GM19438 (cell line): ENCODE data around the gene ZNF552.
"Not testable (repeated sequence)": the region's sequence is repeated elsewhere in the genome, so short reads cannot be mapped to it uniquely, and the experiment has no call there.

Experiments
- ATAC-seq: cut with Tn5 transposase; IDR thresholded peaks from one replicate; pipeline ENCODE4 v1.9.1; 2021; ENCODE audit warnings: low read depth; ENCODE audit not compliant: unreplicated experiment

ZNF552 gene

GRCh38 chr19:57814505-57815246 lies at the start of gene ZNF552:
ZNF552 (minus strand) TSS chr19:57814913; CDS start chr19:57814743, 170 bp downstream.
- peak; percentile 50 for ATAC-seq

DNA sequence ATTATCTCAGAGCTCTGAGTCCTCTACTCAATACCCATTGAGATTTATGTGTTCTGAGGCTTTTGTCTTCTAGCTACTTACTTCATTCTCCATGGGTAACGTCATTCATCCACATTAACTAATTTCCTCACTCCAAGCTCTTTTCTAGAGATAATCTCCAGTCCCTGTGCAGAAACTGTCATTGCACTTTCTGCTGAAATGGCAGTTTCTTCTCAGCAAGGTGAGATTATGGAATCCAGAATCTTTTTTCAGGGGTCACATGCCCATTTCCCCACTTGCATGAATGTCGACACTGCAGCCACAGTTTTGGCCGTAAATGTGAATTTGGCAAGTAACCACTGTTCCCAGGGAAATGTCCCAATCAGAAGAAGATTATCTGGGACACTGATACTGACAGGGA lies 47.6 kb upstream of the ZNF552 start:
- ATAC-seq = not testable (repeated sequence)

- ATAC-seq = not testable (repeated sequence)
Observed at GRCh38 chr19:57854117-57854516, 39.4 kb upstream of the ZNF552 start.

- not testable (repeated sequence) for ATAC-seq
Observed at GRCh38 chr19:57851812-57852603, 37.3 kb upstream of the ZNF552 start.

DNA sequence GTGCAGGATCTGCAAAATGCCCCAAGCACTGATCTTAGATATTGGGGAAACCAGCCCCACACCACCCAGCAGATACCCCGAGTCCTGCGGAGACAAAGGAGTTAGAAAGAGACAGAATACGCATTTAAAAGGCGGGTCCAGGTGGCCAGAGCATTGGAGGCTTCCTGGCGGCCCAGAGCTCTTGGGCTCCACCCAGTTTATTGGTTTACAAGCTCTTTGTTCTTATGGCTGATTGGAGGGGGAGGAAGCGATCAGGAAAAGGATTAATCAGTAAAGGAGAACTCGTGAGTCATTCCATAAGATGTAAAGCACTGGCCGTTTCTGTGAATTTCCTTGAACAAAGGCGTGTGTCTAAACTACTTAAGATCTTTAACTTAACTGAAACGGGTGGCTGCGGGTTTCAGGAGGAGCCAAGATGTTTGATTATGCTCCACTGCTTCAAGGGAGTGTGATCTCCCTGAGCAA lies 35.9 kb upstream of the ZNF552 start:
- no peak for ATAC-seq

- ATAC-seq = peak; percentile 86
Observed at GRCh38 chr19:57849666-57850473, 35.2 kb upstream of the ZNF552 start, which contains the start of gene ZNF587. ZNF587 (plus strand) TSS chr19:57849859; CDS start chr19:57850039, 180 bp downstream.

- ATAC-seq = peak; percentile 20
Observed at GRCh38 chr19:57849162-57849665, 34.5 kb upstream of the ZNF552 start.

DNA sequence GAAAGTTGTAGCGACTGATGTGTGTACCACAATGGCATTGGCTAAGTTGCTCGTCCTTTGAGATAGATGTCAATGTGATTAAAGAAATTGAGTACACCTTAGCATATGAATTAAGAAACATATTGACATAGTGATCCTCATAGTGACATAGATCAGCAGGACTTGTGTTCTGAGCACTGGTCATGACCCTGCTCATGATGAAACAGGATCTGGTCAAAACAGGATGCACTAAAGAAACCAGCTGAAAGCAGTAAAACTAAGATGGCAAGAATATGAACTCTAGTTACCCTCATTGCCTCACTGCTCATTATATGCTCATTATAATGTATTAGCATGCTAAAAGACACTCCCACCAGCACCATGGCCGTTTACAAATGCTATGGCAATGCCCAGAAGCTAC lies 32.5 kb upstream of the ZNF552 start:
- ATAC-seq = not testable (repeated sequence)

DNA sequence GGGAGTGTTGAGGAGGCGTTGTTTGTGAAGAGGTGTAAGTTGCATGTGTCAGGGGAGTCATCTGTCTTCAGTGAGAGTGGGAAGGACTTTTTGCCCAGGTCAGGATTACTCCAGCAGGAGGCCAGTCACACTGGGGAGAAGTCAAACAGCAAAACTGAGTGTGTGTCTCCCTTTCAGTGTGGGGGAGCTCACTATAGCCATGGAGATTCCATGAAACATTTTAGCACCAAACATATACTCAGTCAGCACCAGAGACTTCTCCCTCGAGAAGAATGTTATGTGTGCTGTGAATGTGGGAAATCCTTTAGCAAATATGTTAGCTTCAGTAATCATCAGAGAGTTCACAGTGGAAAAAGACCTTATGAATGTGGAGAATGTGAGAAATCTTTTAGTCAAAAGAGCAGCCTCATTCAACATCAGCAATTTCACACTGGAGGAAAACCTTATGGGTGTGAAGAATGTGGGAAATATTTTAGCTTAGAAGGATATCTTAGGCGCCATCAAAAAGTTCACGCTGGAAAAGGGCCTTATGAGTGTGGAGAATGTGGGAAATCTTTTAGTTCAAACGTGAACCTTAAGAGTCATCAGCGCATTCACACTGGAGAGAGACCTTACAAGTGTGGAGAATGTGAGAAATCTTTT lies 26.5 kb upstream of the ZNF552 start:
- no peak for ATAC-seq

- not testable (repeated sequence) for ATAC-seq
Observed at GRCh38 chr19:57838622-57839191, 24.0 kb upstream of the ZNF552 start.

- not testable (repeated sequence) for ATAC-seq
Observed at GRCh38 chr19:57836991-57837390, 22.3 kb upstream of the ZNF552 start.

- ATAC-seq = no peak
Observed at GRCh38 chr19:57830071-57830602, 15.4 kb upstream of the ZNF552 start, which contains the start of gene ZNF587B. ZNF587B (plus strand) TSS chr19:57830299; CDS start chr19:57830529, 230 bp downstream.

GRCh38 chr19:57829316-57829715 lies 14.6 kb upstream of the ZNF552 start:
- no peak for ATAC-seq

DNA sequence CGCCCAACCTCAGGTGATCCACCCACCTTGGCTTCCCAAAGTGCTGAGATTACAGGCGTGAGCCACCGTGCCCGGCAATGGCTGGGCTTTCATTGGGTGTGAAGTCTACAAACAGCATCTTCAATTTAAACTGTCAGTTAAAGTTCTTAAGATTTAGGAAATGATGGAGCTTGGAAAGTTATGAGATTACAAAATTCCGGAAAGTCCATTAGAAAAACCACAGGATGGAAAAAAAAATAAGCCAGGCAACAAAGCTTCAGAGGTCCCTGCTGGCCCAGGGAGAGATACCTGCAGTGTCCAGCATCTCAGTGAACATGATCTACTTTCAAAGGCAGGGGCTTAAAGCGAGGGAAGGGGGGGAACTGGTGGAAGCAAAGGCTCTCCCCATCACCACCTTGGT lies 10.8 kb upstream of the ZNF552 start:
- no peak for ATAC-seq

DNA sequence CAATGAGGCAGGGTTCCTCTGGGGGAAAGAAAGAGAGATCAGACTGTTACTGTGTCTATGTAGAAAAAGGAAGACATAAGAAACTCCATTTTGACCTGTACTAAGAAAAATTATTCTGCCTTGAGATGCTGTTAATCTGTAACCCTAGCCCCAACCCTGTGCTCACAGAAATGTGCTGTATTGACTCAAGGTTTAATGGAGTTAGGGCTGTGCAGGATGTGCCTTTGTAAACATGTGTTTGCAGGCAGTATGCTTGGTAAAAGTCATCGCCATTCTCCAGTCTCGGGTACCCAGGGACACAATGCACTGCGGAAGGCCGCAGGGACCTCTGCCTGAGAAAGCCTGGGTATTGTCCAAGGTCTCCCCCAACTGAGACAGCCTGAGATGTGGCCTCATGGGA lies 8.9 kb upstream of the ZNF552 start:
- not testable (repeated sequence) for ATAC-seq

DNA sequence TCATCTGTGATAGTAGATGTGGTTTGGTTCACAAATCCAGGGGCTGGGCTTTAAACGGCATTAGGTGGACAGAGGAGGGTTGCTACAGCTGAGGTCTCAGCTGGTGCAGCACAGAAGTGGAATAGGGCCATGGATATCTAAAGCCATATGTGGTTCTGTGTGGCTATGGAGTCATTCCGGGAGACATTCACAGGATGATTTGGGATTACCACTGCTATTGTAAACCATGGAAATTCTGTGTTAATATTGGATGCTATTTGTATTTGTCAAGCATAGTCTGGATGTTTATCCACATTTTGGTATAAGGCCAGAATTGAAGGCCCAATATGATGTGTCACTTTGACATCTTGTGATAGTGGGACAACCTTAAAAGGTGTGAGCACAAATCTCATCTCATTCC lies 8.4 kb upstream of the ZNF552 start:
- not testable (repeated sequence) for ATAC-seq

DNA sequence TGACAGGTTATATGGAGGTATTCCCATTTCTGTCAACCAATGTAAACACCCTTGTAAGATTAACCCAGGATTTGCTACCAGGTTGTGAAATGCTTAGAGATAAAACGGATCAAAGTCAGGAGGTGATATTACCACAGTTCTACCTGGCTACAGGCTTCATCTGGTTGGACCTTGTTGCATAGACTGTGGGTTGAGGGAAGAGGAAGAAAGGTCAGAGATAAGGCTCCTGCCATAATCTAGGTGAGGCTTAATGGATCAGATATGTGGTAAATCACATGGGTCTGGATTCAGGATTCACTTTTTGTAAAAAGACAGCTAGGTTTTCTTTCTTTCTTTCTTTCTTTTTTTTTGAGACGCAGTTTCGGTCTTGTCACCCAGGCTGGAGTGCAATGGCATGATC lies 6.8 kb upstream of the ZNF552 start:
- ATAC-seq = not testable (repeated sequence)

DNA sequence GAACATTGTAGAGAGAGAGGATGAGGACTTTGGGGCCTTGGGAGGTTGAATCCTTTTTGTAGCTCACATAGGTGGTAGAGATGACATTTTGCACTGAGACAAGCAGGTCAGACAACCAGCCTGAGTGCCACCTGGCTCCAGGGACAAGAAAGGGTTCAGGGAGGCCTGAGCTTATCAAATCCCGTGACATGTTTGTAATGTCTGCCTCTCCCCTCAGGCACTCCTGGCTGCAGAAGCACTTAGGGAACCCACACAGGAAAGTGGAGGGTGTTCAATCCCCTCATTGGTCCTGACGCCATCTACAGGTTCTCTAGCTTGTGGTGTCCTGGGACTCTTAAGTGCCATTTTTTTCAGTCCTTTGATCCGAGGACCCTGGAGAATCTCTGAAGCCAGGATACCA lies 6.4 kb upstream of the ZNF552 start:
- not testable (repeated sequence) for ATAC-seq

- no peak for ATAC-seq
Observed at GRCh38 chr19:57820599-57820998, 5.9 kb upstream of the ZNF552 start.
